Heart left ventricle (tissue), 16 donors: ENCODE measurements around the gene CTNND1. TPM values are rescaled to one million over a fixed set of nuclear protein-coding genes. Genes with fewer than 3 reads are reported as not detected.

Source experiments
- ATAC-seq, 4 donors: fragments of 200-7000 bp; cut with Tn5 transposase; one replicate each; pipeline ENCODE4 v1.9.1; 2020 to 2022; ENCODE audit warnings: moderate library complexity in 4 of 4, mild to moderate bottlenecking in 3 of 4, moderate number of reproducible peaks in 1 of 4
- DNase-seq, 5 donors: peaks; one replicate each; pipeline ENCODE4 v3.0.0-alpha.2; 2020
- H3K27ac ChIP-seq, 12 donors: fragments of 200-600 bp; sonication (generic) in 4 of 12; one replicate each; pipeline versions ENCODE4 v1.5.0 to v1.8.0; 2016 to 2022; ENCODE audit warnings: mild to moderate bottlenecking in 2 of 12
- H3K27me3 ChIP-seq, 9 donors: fragments of 200-600 bp; sonication (generic) in 2 of 9; one replicate each; pipeline versions ENCODE4 v1.5.1 to v1.8.0; 2016 to 2022; ENCODE audit warnings: mild to moderate bottlenecking in 3 of 9
- H3K36me3 ChIP-seq, 9 donors: fragments of 200-600 bp; sonication (generic) in 2 of 9; one replicate each; pipeline versions ENCODE4 v1.5.0 to v1.8.0; 2018 to 2022; ENCODE audit warnings: mild to moderate bottlenecking in 2 of 9
- H3K4me1 ChIP-seq, 12 donors: fragments of 200-600 bp; sonication (generic) in 4 of 12; one replicate each; pipeline versions ENCODE4 v1.5.0 to v1.8.0; 2016 to 2022; ENCODE audit warnings: mild to moderate bottlenecking in 3 of 12
- H3K4me3 ChIP-seq, 12 donors: fragments of 200-600 bp; sonication (generic) in 4 of 12; one replicate each; pipeline versions ENCODE4 v1.5.0 to v1.8.0; 2017 to 2022; ENCODE audit warnings: mild to moderate bottlenecking in 9 of 12, moderate library complexity in 4 of 12
- H3K9me3 ChIP-seq, 12 donors: fragments of 200-600 bp; sonication (generic) in 4 of 12; one replicate each; pipeline versions ENCODE4 v1.5.0 to v1.8.0; 2016 to 2022; ENCODE audit warnings: mild to moderate bottlenecking in 1 of 12
- POLR2A ChIP-seq, 2 donors: fragments of 450-650 bp; IDR thresholded peaks; one replicate each; pipeline ENCODE4 v1.6.1; 2017; ENCODE audit warnings: antibody characterized with exemption in 2 of 2, mild to moderate bottlenecking in 2 of 2, moderate library complexity in 2 of 2
- WGBS, 4 donors: extraction: QIAGEN DNeasy Blood & Tissue Kit in 2 of 4; methylation state at CpG; one replicate each; pipeline versions ENCODE4 v1.1.5 to v1.1.7; 2013 to 2018; 5-methylcytosine and 5-hydroxymethylcytosine counted together
- intact Hi-C, 10 donors: fragments of 100-400 bp; cut with DNase I; formaldehyde crosslinking; loops; one replicate each; pipeline versions ENCODE4 v1.11.1 to v1.14.2; 2022
- polyA plus RNA-seq, 2 donors: library from polyadenylated mRNA; stranded (reverse); fragments of 200-250 nt; gene quantifications; one replicate each; pipeline ENCODE4 v1.2.3, GENCODE V29; 2013
- total RNA-seq, 9 donors: library from RNA; depleted of rRNA in 2 of 9; stranded (reverse); fragments of >200 nt in 2 of 9; fragmentation: NEBNext Ultra II Directional in 3 of 9; extraction: Animal tissue kit (Norgen Biotek cat#: 25700) in 3 of 9; gene quantifications; one replicate each; pipeline versions ENCODE4 v1.1.0 to v1.2.4, GENCODE V29; 2016 to 2023
- TF ChIP-seq, protein P1 (sequence below), 12 donors: fragments of 200-600 bp; sonication (generic) in 4 of 12; IDR thresholded peaks; one replicate each; pipeline versions ENCODE4 v1.5.0 to v1.8.0; 2018 to 2022; ENCODE audit warnings: antibody characterized with exemption in 12 of 12, mild to moderate bottlenecking in 5 of 12
- donor health status: ischemic (EF 13 %, LVEDD 7.1; RV severe dilation, severe dysfunction).
- donor health status: healthy with polysubstance abuse.
- donor health status: DM: no; HTN: yes; CAD: no.
- donor health status: DM: no; HTN: no; CAD: no.
- donor health status: ischemic (EF 25% LVEDD 6.9; RV normal size, moderate dysfunction).
- donor health status: ischemic (EF 25% LVEDD 5.7; RV mildly dilated, moderate dysfunction).
- donor health status: healthy.
- donor health status: DM: yes; HTN: yes; CAD: no.
- donor health status: ischemic (EF 35%, LVEDD 5.7; RV mildly dilated, moderate dysfunction).
- donor health status: nonischemic (EF 11% LVEDD 7.7; RV severe dilation, severe dysfunction).
- donor health status: DM: yes; HTN: yes; CAD: no.
- donor health status: PGD.
- donor health status: ischemic (EF 29% LVEDD 5.4; RV normal size, mild dysfunction).
- donor health status: nonischemic (EF 23%, LVEDD 6.1; RV moderate dilation, normal function).

The CTNND1 gene
- total and polyA plus RNA-seq, 11 donors, result 19.7 to 105 (median 58.6) TPM

DNA sequence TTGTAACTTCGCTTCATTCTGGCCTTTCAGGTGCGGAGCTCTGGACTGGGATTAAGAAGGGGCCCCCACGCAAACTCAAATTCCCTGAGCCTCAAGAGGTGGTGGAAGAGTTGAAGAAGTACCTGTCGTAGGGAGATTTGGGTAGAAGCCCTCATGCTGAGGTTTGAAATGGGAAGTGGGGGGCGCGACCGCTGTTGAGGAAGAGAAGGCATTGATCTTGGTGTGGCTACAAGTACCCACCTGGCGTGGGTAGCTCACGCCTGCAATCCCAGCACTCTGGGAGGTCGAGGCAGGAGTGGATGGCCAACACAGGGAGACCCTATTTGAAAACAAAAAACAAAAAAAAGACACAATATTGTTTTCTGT lies 19.5 kb upstream of the CTNND1 start:
- H3K36me3 ChIP-seq, result peaks cover 3 to 81% (median 75%) of the 10 kb centered on the region in 9 donors
- no peak for TF ChIP-seq POLR2A (IDR thresholded peaks at IDR 0.05)
- TF ChIP-seq, protein P1, sequence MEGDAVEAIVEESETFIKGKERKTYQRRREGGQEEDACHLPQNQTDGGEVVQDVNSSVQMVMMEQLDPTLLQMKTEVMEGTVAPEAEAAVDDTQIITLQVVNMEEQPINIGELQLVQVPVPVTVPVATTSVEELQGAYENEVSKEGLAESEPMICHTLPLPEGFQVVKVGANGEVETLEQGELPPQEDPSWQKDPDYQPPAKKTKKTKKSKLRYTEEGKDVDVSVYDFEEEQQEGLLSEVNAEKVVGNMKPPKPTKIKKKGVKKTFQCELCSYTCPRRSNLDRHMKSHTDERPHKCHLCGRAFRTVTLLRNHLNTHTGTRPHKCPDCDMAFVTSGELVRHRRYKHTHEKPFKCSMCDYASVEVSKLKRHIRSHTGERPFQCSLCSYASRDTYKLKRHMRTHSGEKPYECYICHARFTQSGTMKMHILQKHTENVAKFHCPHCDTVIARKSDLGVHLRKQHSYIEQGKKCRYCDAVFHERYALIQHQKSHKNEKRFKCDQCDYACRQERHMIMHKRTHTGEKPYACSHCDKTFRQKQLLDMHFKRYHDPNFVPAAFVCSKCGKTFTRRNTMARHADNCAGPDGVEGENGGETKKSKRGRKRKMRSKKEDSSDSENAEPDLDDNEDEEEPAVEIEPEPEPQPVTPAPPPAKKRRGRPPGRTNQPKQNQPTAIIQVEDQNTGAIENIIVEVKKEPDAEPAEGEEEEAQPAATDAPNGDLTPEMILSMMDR (IDR thresholded peaks at IDR 0.05), result no peak
- H3K27me3 ChIP-seq, result no peaks in the 10 kb centered on the region
- 5 to 7% (median 5%) methylated on average over 9 to 10 of the region's 10 CpGs for WGBS, 4 donors
- DNase-seq, result no peak
- H3K4me1 ChIP-seq, result peaks cover 2 to 42% (median 14%) of the 10 kb centered on the region in 12 donors
- ATAC-seq, result no peak
- H3K4me3 ChIP-seq, result peak overlapping the region; percentile 78 to 99 (median 92)
- H3K27ac ChIP-seq, result peak overlapping the region; percentile 92 to 99 (median 96)
- intact Hi-C loops, result loop anchor here in 4 of 10 donors (5.0 to 10.0 kb wide), 3 partner anchors 55 to 77 kb away; partner anchors contain the start of gene ZDHHC5 (in 3 of the 4)
- H3K9me3 ChIP-seq, result no peaks in the 10 kb centered on the region

DNA sequence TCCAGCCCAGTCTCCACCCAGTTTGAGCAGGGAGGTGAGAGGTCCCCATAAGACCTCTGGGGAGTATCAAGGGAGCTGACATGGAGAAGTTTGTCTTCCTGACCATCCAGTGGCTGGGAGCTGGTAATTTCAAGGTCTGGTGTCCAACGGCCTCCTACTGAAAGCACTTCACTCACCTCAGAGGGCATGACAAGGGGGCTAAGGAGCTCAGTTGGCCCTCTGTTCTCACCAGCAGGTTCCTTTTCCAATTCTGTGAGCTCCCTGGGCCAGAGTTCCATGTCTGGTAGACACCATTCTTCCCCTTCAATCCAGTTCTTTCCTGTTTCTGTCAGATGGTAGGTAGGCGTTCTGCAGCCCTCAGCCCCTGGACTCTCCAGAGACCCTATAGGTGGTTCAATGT lies 17.2 kb upstream of the CTNND1 start:
- no peak overlapping the region for H3K4me3 ChIP-seq
- no peaks in the 10 kb centered on the region for H3K27me3 ChIP-seq
- ATAC-seq (no peak), DNase-seq (no peak)
- intact Hi-C loops, result loop anchor here in 4 of 10 donors (5.0 to 10.0 kb wide), 3 partner anchors 53 to 80 kb away; partner anchors contain the start of gene ZDHHC5 (in 3 of the 4)
- H3K27ac ChIP-seq, result no peak overlapping the region
- peaks cover 3 to 75% (median 55%) of the 10 kb centered on the region in 9 donors for H3K36me3 ChIP-seq
- H3K9me3 ChIP-seq, result no peaks in the 10 kb centered on the region
- 80 to 94% (median 88%) methylated on average over 2 of the region's 2 CpGs for WGBS, 4 donors
- TF ChIP-seq POLR2A (IDR thresholded peaks at IDR 0.05), result no peak
- TF ChIP-seq, protein P1 (IDR thresholded peaks at IDR 0.05), result no peak
- H3K4me1 ChIP-seq, result peaks cover 2 to 42% (median 14%) of the 10 kb centered on the region in 12 donors

DNA sequence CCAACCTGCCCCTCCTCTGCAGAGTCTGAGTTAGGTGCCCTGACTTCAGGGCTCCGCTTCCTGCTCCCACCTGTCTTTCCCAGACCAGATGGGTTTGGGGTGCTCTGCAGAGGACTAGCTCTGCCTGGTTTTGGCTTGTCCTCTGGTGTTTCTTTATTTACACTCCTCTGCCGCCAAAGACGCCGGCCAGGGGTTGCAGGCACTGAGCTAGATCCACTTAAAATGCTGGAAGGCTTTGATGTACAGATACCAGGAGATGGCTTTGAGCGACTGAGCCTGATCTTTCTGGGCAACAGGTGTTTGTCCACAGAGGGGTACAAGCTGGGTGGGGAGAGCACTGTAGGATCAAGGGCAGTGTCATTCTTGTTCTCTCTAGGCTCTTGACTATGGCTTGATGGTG lies 16.4 kb upstream of the CTNND1 start:
- no peaks in the 10 kb centered on the region for H3K9me3 ChIP-seq
- no peak overlapping the region for H3K27ac ChIP-seq
- no peak for ATAC-seq
- H3K36me3 ChIP-seq, result peaks cover 3 to 75% (median 48%) of the 10 kb centered on the region in 9 donors
- DNase-seq, result no peak
- 67 to 79% (median 69%) methylated on average over 5 of the region's 5 CpGs for WGBS, 4 donors
- peaks cover 2 to 42% (median 14%) of the 10 kb centered on the region in 12 donors for H3K4me1 ChIP-seq
- intact Hi-C loops, result loop anchor here in 1 of 10 donors (10.0 kb wide), 1 partner anchor 80 kb away; the partner anchor contains the start of gene ZDHHC5
- H3K27me3 ChIP-seq, result no peaks in the 10 kb centered on the region
- TF ChIP-seq, protein P1 (IDR thresholded peaks at IDR 0.05), result no peak
- no peak for TF ChIP-seq POLR2A (IDR thresholded peaks at IDR 0.05)
- H3K4me3 ChIP-seq, result no peak overlapping the region

DNA sequence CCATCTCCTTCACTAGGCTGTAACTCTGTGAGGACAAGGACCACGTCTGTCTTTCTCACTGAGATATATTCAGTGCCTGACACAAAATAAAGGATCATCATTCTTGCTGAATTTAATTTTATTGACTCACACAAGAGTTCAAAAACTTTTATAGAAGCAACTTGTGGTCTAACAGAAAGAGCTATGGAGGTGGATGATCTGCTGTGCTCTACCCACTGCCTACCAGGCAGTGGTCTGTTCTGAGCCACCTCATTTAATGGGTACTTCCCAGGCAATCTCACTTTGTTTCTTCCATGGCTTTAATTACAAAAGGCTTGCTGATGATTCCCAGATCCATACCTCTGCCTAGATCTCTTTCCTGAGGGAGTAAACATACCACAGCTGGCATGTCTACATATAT lies 14.7 kb upstream of the CTNND1 start:
- no peak for TF ChIP-seq POLR2A (IDR thresholded peaks at IDR 0.05)
- TF ChIP-seq, protein P1 (IDR thresholded peaks at IDR 0.05), result no peak
- H3K27ac ChIP-seq, result no peak overlapping the region
- intact Hi-C loops, result loop anchor here in 1 of 10 donors (10.0 kb wide), 1 partner anchor 82 kb away; the partner anchor contains the start of gene ZDHHC5
- H3K36me3 ChIP-seq, result peaks cover 3 to 79% (median 48%) of the 10 kb centered on the region in 9 donors
- no peak for ATAC-seq
- H3K27me3 ChIP-seq, result no peaks in the 10 kb centered on the region
- no peak for DNase-seq
- no peak overlapping the region for H3K4me3 ChIP-seq
- no peaks in the 10 kb centered on the region for H3K9me3 ChIP-seq
- peaks cover 2 to 39% (median 14%) of the 10 kb centered on the region in 12 donors for H3K4me1 ChIP-seq
- 80 to 91% (median 84%) methylated on average over 1 of the region's 1 CpG for WGBS, 4 donors
